ENCODE measurements around the gene SKI. TPM values are rescaled to one million over a fixed set of nuclear protein-coding genes. Genes with fewer than 3 reads are reported as not detected.

Gene SKI
- total and polyA plus RNA-seq, 2 donors (not counting 1 experiment from before 2014, with no cell fraction given): 14.9 to 74.9 TPM

DNA sequence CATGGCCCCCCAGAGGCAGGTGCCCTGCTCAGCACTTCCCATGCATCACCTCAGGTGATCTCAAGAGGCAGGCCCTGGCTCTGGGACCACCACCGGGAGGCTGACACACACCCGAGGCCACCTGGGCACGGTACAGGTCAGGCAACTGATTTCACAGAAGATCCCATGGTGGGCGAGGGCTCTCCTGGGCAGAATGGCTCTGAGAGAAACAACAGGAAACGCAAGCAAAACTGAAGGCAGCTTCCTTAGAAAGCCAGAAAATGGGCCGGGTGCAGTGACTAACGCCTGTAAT, 11.4 kb upstream of the SKI start:
- 85% methylated on average over 7 of the region's 7 CpGs for WGBS (ENCODE audit: insufficient coverage)
- intact Hi-C loops (cut with micrococcal nuclease): no loop called here
- no peak overlapping the region for H3K4me3 Mint-ChIP-seq
- no peak overlapping the region for H3K27ac Mint-ChIP-seq
- H3K4me2 ChIP-seq (replicated peaks; ENCODE audit: low read depth, low read length, poor library complexity, severe bottlenecking): no peak overlapping the region
- peaks cover 7% of the 10 kb centered on the region for H3K4me1 Mint-ChIP-seq
- no peak for TF ChIP-seq EZH2 (IDR thresholded peaks at IDR 0.05; ENCODE audit: borderline replicate concordance, insufficient read depth, low read depth, low read length, poor library complexity, severe bottlenecking)
- TF ChIP-seq, protein P1, sequence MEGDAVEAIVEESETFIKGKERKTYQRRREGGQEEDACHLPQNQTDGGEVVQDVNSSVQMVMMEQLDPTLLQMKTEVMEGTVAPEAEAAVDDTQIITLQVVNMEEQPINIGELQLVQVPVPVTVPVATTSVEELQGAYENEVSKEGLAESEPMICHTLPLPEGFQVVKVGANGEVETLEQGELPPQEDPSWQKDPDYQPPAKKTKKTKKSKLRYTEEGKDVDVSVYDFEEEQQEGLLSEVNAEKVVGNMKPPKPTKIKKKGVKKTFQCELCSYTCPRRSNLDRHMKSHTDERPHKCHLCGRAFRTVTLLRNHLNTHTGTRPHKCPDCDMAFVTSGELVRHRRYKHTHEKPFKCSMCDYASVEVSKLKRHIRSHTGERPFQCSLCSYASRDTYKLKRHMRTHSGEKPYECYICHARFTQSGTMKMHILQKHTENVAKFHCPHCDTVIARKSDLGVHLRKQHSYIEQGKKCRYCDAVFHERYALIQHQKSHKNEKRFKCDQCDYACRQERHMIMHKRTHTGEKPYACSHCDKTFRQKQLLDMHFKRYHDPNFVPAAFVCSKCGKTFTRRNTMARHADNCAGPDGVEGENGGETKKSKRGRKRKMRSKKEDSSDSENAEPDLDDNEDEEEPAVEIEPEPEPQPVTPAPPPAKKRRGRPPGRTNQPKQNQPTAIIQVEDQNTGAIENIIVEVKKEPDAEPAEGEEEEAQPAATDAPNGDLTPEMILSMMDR (IDR thresholded peaks at IDR 0.05): no peak
- H3K9me3 Mint-ChIP-seq (ENCODE audit: insufficient read depth): no peaks in the 10 kb centered on the region
- H3K36me3 ChIP-seq (replicated peaks in 1 of 2; ENCODE audit: control extremely low read depth in 1 of 2, control insufficient read depth in 1 of 2, extremely low read depth in 1 of 2, insufficient read depth in 2 of 2, low read length in 1 of 2): no peaks in the 10 kb centered on the region
- no peak overlapping the region for H3K9ac ChIP-seq (ENCODE audit: low read length)
- no peaks in the 10 kb centered on the region for H3K27me3 Mint-ChIP-seq
- ATAC-seq (ENCODE audit: low read depth) (no peak), DNase-seq (no peak)
- H3K27me3 ChIP-seq (replicated peaks in 1 of 4; ENCODE audit: control extremely low read depth in 1 of 4, control insufficient read depth in 3 of 4, insufficient read depth in 4 of 4, low read length in 3 of 4): peaks cover 0 to 12% (median 3%) of the 10 kb centered on the region in 4 experiments
- no peak overlapping the region for H2AFZ ChIP-seq (ENCODE audit: insufficient read depth, low read depth, low read length, poor library complexity, severe bottlenecking)
- H3K4me3 ChIP-seq (ENCODE audit: control extremely low read depth in 1 of 5, extremely low read depth in 1 of 5, insufficient read depth in 1 of 5, low read depth in 2 of 5, low read length in 4 of 5): no peak overlapping the region
- H3K27ac ChIP-seq (ENCODE audit: low read length in 2 of 2): no peak overlapping the region
- ChIA-PET CTCF (interaction anchor here (0.8 kb wide), 1 partner anchor 12 kb away, joined by 4 read pairs; no protein-coding TSS in a partner anchor), POLR2A (no interaction called here)
- no peaks in the 10 kb centered on the region for H4K20me1 ChIP-seq (ENCODE audit: control insufficient read depth, insufficient read depth, low read length, poor library complexity, severe bottlenecking)
- peaks cover 10 to 16% of the 10 kb centered on the region in 2 donors for H3K4me1 ChIP-seq (ENCODE audit: control insufficient read depth in 2 of 2, insufficient read depth in 2 of 2, low read length in 2 of 2)
- no peaks in the 10 kb centered on the region for H3K9me3 ChIP-seq (ENCODE audit: control extremely low read depth in 1 of 3, control insufficient read depth in 2 of 3, insufficient read depth in 1 of 3, low read length in 2 of 3)
- no peaks in the 10 kb centered on the region for H3K79me2 ChIP-seq (ENCODE audit: control insufficient read depth, insufficient read depth, low read length)

DNA sequence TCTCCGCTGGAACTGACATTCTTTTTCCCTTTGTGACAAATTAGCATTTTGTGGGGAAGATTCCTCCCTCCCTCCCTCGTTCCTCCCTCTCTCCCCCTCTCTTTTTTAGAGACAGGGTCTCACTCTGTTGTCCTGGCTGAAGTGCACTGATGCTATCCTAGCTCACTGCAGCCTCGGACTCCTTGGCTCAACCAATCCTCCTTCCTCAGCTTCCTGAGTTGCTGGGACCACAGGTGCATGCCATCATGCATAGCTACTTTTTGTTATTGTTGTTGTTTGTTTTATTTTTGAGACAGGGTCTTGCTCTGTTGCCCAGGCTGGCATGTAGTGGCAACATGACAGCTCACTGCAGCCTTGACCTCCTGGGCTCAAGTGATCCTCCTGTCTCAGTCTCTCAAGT, 6.8 kb upstream of the SKI start:
- TF ChIP-seq EZH2 (IDR thresholded peaks at IDR 0.05; ENCODE audit: borderline replicate concordance, insufficient read depth, low read depth, low read length, poor library complexity, severe bottlenecking): no peak
- TF ChIP-seq, protein P1 (IDR thresholded peaks at IDR 0.05): no peak
- Histone ChIP-seq H3K4me2 (replicated peaks; ENCODE audit: low read depth, low read length, poor library complexity, severe bottlenecking) (no peak overlapping the region), H3K9ac (ENCODE audit: low read length) (no peak overlapping the region), H3K4me1 (ENCODE audit: control insufficient read depth in 2 of 2, insufficient read depth in 2 of 2, low read length in 2 of 2) (peaks cover 3% of the 10 kb centered on the region in 2 donors), H3K27me3 (replicated peaks in 1 of 4; ENCODE audit: control extremely low read depth in 1 of 4, control insufficient read depth in 3 of 4, insufficient read depth in 4 of 4, low read length in 3 of 4) (peaks cover 0 to 3% (median 0%) of the 10 kb centered on the region in 4 experiments), H3K79me2 (ENCODE audit: control insufficient read depth, insufficient read depth, low read length) (no peaks in the 10 kb centered on the region), H3K9me3 (ENCODE audit: control extremely low read depth in 1 of 3, control insufficient read depth in 2 of 3, insufficient read depth in 1 of 3, low read length in 2 of 3) (no peaks in the 10 kb centered on the region), H3K4me3 (ENCODE audit: control extremely low read depth in 1 of 5, extremely low read depth in 1 of 5, insufficient read depth in 1 of 5, low read depth in 2 of 5, low read length in 4 of 5) (no peak overlapping the region), H2AFZ (ENCODE audit: insufficient read depth, low read depth, low read length, poor library complexity, severe bottlenecking) (no peak overlapping the region), H3K36me3 (replicated peaks in 1 of 2; ENCODE audit: control extremely low read depth in 1 of 2, control insufficient read depth in 1 of 2, extremely low read depth in 1 of 2, insufficient read depth in 2 of 2, low read length in 1 of 2) (no peaks in the 10 kb centered on the region), H4K20me1 (ENCODE audit: control insufficient read depth, insufficient read depth, low read length, poor library complexity, severe bottlenecking) (no peaks in the 10 kb centered on the region), H3K27ac (ENCODE audit: low read length in 2 of 2) (no peak overlapping the region)
- H3K27ac Mint-ChIP-seq: no peak overlapping the region
- ATAC-seq (ENCODE audit: low read depth) (no peak), DNase-seq (no peak)
- CTCF ChIA-PET: no interaction called here
- WGBS (ENCODE audit: insufficient coverage): no CpG with 5 or more reads among the region's 3 CpGs
- H3K4me1 Mint-ChIP-seq: peaks cover 1% of the 10 kb centered on the region
- no peak overlapping the region for H3K4me3 Mint-ChIP-seq
- no peaks in the 10 kb centered on the region for H3K27me3 Mint-ChIP-seq
- intact Hi-C loops (cut with micrococcal nuclease): no loop called here
- POLR2A ChIA-PET: no interaction called here
- no peaks in the 10 kb centered on the region for H3K9me3 Mint-ChIP-seq (ENCODE audit: insufficient read depth)

All from B cell (primary cell).